Skeletal muscle tissue (tissue), 4 donors: ENCODE results near the gene DTD1. TPM values are rescaled to one million over a fixed set of nuclear protein-coding genes. Genes with fewer than 3 reads are reported as not detected.

Source experiments
- H3K27ac ChIP-seq: one replicate; pipeline ENCODE4 v1.7.0; 2013; ENCODE audit warnings: mild to moderate bottlenecking, low read depth, low read length, inconsistent platforms
- H3K27me3 ChIP-seq, 3 donors: one replicate each; pipeline ENCODE4 v1.7.0; 2013; ENCODE audit warnings: low read length in 3 of 3; ENCODE audit not compliant: control insufficient read depth in 3 of 3, insufficient read depth in 3 of 3
- H3K36me3 ChIP-seq, 3 donors: one replicate each; pipeline ENCODE4 v1.7.0; 2013; ENCODE audit warnings: low read length in 3 of 3; ENCODE audit not compliant: control insufficient read depth in 3 of 3, insufficient read depth in 3 of 3
- H3K4me1 ChIP-seq, 3 donors: one replicate each; pipeline ENCODE4 v1.7.0; 2013; ENCODE audit warnings: low read length in 3 of 3, mild to moderate bottlenecking in 3 of 3; ENCODE audit not compliant: control insufficient read depth in 3 of 3, insufficient read depth in 3 of 3
- H3K4me3 ChIP-seq, 3 donors: one replicate each; pipeline ENCODE4 v1.7.0; 2013; ENCODE audit warnings: low read length in 3 of 3
- H3K9ac ChIP-seq, 3 donors: one replicate each; pipeline ENCODE4 v1.7.0; 2013; ENCODE audit warnings: low read length in 3 of 3, mild to moderate bottlenecking in 3 of 3, moderate library complexity in 2 of 3, low read depth in 1 of 3
- H3K9me3 ChIP-seq, 3 donors: one replicate each; pipeline ENCODE4 v1.7.0; 2013; ENCODE audit warnings: low read length in 3 of 3; ENCODE audit not compliant: control insufficient read depth in 3 of 3
- total RNA-seq: library from RNA; depleted of rRNA; stranded (reverse); fragments of >200 nt; gene quantifications from one replicate; pipeline ENCODE4 v1.2.3, GENCODE V29; 2014
- donor health status: Osteomylitis.

The DTD1 gene, protein sequence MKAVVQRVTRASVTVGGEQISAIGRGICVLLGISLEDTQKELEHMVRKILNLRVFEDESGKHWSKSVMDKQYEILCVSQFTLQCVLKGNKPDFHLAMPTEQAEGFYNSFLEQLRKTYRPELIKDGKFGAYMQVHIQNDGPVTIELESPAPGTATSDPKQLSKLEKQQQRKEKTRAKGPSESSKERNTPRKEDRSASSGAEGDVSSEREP
- 21.4 TPM for total RNA-seq

DNA sequence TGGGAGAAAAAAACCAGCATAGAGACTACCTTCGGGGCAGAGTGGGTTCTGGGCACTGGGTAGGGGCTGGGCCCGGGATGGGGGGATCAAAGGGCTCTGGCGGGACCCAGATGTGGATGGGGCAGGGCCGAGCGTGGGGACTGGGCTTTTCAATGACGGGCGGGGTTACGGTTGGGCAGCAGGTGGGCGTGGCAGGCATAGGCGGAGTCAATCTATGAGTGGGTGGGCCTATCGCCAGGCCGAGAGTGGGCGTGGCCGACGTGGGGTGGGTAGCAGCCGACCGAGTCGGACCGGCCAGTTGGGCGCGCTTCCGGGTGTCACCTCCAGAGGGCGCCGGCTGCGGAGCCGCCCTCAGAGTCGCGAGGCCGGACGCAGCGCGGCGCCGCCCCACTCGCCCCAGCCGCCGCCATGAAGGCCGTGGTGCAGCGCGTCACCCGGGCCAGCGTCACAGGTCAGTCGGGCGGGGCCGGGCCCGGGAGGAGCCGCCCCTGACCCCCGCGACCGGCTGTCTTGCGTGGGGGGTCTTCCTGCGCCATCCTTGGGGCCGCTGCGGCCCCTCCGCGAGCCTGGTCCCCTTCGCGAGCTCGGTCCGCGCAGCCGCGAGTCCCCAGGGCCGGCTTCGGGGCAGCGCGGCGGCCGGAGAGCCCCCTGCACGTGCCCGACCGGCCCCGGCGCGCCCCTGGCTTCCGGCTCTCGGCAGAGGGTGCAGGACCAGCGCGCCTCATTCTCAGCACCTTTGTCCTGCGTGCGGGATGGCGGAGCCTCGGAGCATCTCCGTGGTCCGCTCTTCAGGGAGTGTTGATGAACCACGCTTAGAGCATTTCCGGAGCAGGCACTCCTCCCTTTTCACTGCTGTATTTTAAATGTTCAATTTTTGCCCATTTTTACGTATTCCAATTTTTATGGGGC is at the start of gene DTD1:
Gene DTD1 (plus strand): TSS at position 390 of the 909 bp plus-strand sequence. CDS start 19 bp downstream, at position 409.
- H3K9me3 ChIP-seq = no peaks in the 10 kb centered on the region
- H3K4me1 ChIP-seq = peaks cover 0 to 8% (median 2%) of the 10 kb centered on the region in 3 donors
- H3K27ac ChIP-seq = no peak within 1 kb of the TSS
- H3K27me3 ChIP-seq = no peaks in the 10 kb centered on the region
- H3K4me3 ChIP-seq = peak within 1 kb of the TSS; percentile 74 to 95 (median 84)
- H3K36me3 ChIP-seq = no peaks in the 10 kb centered on the region
- H3K9ac ChIP-seq = peak within 1 kb of the TSS; percentile 46 to 85 (median 82)

DNA sequence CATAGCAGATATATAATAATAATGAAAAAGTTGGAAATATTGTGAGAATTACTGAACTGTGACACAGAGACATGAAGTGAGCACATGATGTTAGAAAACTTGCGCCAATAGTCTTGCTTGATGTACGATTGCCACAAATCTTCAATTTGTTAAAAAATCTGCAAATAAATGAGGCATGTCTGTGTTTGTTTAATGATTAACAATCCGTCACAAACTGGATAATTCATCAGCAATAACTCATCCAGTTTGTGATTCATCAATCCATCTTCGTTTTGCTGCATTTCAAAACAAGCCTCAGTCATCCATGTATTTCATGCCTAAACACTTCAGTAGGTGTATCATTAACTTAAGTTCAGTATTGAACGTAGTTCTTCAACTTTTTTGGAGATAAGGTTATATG is 46.1 kb upstream of the DTD1 start:
- H3K27ac ChIP-seq = no peak overlapping the region
- no peak overlapping the region for H3K9ac ChIP-seq
- H3K4me1 ChIP-seq = no peaks in the 10 kb centered on the region
- H3K4me3 ChIP-seq = no peak overlapping the region
- no peaks in the 10 kb centered on the region for H3K9me3 ChIP-seq
- H3K27me3 ChIP-seq = no peaks in the 10 kb centered on the region
- H3K36me3 ChIP-seq = peaks cover 20 to 63% (median 55%) of the 10 kb centered on the region in 3 donors

DNA sequence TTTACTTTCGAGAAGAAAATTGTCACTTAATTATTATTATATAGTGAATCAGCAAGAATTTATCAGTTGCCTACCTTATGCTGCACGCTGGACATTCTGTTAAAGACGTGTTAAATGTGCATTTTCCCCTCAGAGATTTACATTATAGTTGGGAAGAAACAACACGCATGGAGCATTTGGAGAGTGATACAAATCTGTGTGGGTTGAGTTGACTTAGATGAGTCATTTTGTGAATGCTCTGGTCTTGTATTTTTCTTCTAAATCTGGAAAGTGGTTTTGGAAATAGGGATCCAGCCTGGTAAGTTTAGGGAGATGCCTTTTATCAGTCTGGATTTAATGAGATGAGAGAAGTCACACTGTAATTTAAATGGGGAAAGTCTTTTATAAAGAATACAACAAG is 44.6 kb upstream of the DTD1 start:
- no peaks in the 10 kb centered on the region for H3K27me3 ChIP-seq
- no peak overlapping the region for H3K27ac ChIP-seq

DNA sequence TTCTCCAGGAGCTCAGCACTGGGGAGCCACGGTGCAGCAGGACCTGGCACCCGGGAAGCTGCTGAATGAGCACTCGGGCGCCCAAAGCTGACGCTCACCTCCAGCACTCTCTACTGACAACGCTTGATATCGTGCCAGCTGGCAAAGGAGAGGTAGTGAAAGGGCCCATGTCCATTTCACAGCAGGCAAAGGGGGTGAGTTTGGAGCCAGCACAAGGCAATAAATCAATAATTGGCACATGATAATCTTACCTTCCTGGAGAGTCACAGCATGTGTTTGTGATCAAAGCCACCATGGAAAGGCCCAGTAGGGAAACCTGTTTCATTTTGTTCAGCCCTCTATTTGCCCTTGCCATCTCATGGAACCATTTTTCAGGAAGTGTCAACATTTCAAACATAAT is 43.9 kb upstream of the DTD1 start:
- Histone ChIP-seq H3K9me3 (no peaks in the 10 kb centered on the region), H3K9ac (no peak overlapping the region), H3K4me1 (no peaks in the 10 kb centered on the region), H3K27ac (no peak overlapping the region), H3K4me3 (no peak overlapping the region), H3K36me3 (peaks cover 29 to 67% (median 62%) of the 10 kb centered on the region in 3 donors), H3K27me3 (no peaks in the 10 kb centered on the region)

More for the DNA sequence above, 44.6 kb upstream of the DTD1 start:
- H3K4me3 ChIP-seq = no peak overlapping the region
- H3K9ac ChIP-seq = no peak overlapping the region
- no peaks in the 10 kb centered on the region for H3K9me3 ChIP-seq
- peaks cover 25 to 67% (median 58%) of the 10 kb centered on the region in 3 donors for H3K36me3 ChIP-seq
- no peaks in the 10 kb centered on the region for H3K4me1 ChIP-seq

DNA sequence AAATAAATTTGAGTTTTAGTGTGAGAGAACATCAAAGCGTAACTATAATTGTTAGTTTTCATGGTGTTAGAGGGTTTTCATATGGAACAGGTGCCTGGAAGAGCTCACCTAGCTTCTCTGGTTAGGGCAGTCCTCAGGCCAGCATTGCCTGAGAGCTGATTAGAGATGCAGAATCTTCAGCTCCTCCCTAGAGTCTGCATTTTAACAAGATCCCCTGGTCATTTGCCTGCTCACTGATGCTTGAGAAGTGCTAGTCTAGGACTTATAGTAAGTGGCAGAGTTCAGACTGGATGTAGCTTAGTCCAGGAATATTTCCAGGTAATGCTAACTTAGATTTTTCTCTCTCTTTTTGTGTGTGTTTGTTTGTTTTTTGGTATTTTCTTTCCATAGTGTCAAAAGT is 42.3 kb upstream of the DTD1 start:
- H3K4me3 ChIP-seq = no peak overlapping the region
- H3K27me3 ChIP-seq = no peaks in the 10 kb centered on the region
- H3K36me3 ChIP-seq = peaks cover 29 to 70% (median 60%) of the 10 kb centered on the region in 3 donors
- no peaks in the 10 kb centered on the region for H3K9me3 ChIP-seq
- H3K27ac ChIP-seq = no peak overlapping the region
- H3K4me1 ChIP-seq = no peaks in the 10 kb centered on the region
- no peak overlapping the region for H3K9ac ChIP-seq

DNA sequence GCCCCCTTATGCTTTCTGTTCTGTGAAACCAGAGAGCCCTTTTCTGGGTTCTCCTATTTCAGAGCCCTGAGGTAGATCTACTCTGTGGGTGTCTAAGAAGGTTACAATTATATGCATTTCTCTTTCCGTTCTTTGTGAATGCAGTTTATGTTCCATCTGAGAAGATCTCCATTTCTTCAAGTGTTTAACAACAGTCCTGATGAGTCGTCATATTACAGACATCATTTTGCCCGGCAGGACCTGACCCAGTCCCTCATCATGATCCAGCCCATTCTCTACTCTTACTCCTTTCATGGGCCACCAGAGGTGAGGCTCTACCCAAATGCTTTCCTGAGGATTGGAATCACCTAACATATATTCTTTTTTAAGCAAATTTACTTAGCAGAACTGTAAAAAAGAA is 39.4 kb upstream of the DTD1 start:
- peaks cover 26 to 56% (median 49%) of the 10 kb centered on the region in 3 donors for H3K36me3 ChIP-seq

DNA sequence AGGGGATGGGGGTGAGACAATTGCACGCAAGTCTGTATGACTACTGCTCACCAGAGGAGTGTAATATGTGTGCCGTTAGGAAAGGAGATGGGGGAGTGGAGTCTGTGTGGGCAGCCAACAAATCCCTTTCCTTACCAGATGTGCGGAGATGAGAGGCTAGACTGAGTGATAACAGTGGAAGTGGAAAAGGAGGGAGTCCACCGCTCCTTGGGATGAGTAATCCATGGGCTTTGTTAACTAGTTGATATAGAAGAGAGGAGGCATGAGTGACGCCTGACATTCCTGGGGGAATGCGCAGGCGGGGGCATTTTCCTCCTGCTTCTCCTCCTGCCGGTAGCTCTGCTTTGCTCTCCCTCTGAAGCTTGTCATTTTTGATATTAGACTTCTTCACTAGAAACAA is 34.1 kb upstream of the DTD1 start:
- Histone ChIP-seq H3K36me3 (peaks cover 25 to 38% (median 27%) of the 10 kb centered on the region in 3 donors), H3K4me3 (no peak overlapping the region), H3K4me1 (no peaks in the 10 kb centered on the region), H3K9me3 (no peaks in the 10 kb centered on the region), H3K27ac (no peak overlapping the region), H3K9ac (no peak overlapping the region), H3K27me3 (no peaks in the 10 kb centered on the region)

More for the DNA sequence above, 39.4 kb upstream of the DTD1 start:
- Histone ChIP-seq H3K4me1 (no peaks in the 10 kb centered on the region), H3K9me3 (no peaks in the 10 kb centered on the region), H3K4me3 (no peak overlapping the region), H3K27ac (no peak overlapping the region), H3K27me3 (no peaks in the 10 kb centered on the region), H3K9ac (no peak overlapping the region)

DNA sequence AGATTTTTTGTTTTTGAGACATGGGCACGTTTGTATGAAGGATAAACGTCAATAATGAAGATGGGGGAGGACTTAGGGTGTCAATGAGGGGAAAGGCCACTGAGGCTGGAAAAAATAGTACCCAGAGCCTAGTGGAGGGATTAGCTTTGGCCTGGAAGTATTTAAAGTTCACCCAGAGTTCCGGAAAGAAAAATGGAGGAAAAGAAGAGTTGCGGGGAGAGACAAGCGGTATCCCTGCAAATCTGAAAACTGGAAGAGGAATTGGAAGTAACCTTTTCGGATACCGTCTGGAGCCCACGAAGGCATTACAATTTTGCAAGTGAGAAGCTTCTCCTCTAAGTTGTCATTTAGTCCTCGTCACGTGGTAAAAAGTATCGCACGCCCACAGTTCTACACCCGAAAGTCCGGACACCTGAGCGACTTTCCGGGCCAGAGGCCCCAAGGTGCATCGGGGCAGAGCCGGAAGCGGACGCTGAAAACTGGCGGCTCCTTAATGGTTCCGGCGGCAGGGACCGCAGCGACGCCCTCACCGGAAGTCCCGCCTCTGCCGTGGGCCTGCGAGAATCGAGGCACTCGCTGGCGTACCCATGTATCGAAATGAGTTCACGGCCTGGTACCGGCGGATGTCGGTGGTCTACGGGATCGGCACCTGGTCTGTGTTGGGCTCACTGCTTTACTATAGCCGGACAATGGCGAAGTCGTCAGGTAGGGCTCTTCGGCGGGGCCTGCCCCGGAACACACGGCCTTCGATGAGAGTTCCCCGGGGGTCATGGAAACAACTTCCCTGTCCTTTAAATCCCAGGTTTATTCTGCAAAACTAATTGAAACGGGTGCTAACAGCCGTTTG is 20.7 kb upstream of the DTD1 start, which contains the start of gene SMIM26:
Gene SMIM26 (plus strand): TSS at position 541 of the 847 bp plus-strand sequence. CDS start 47 bp downstream, at position 588.
- Histone ChIP-seq H3K27ac (peak within 1 kb of the TSS; percentile 89), H3K4me1 (peaks cover 3 to 8% (median 6%) of the 10 kb centered on the region in 3 donors), H3K36me3 (peaks cover 10 to 17% (median 16%) of the 10 kb centered on the region in 3 donors), H3K4me3 (peak within 1 kb of the TSS; percentile 95 to 98 (median 97)), H3K27me3 (no peaks in the 10 kb centered on the region), H3K9ac (peak within 1 kb of the TSS; percentile 96 to 98 (median 97)), H3K9me3 (no peaks in the 10 kb centered on the region)

DNA sequence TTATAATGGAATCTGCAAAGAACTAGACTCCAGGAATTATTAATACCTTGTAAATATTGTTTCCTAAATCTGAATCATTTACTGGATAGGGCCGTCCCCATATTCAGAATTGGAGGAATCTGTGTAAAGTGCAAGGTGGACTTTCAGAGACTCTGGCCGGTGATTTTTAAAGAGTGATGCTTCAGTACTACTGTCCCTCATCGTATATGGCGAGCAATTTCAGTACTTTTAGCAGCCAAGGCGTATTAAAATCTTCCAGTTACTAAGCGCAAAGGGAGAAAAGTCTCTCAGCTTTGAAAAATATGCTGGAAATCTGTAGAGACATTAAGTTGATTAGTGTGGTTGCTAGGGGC is 20.1 kb upstream of the DTD1 start:
- peak overlapping the region; percentile 96 to 98 (median 97) for H3K9ac ChIP-seq
- H3K4me3 ChIP-seq = peak overlapping the region; percentile 95 to 98 (median 97)
- H3K9me3 ChIP-seq = no peaks in the 10 kb centered on the region
- peak overlapping the region; percentile 89 for H3K27ac ChIP-seq
- H3K36me3 ChIP-seq = peaks cover 8 to 14% (median 13%) of the 10 kb centered on the region in 3 donors
- peaks cover 3 to 8% (median 6%) of the 10 kb centered on the region in 3 donors for H3K4me1 ChIP-seq
- no peaks in the 10 kb centered on the region for H3K27me3 ChIP-seq
